OCI-LY7 (cell line): Measurements from ENCODE around the gene AFDN.

ENCODE experiments used
- EZH2phosphoT487 ChIP-seq: fragments of 200-600 bp; sonication (generic); IDR thresholded peaks from 2 replicates; pipeline ENCODE4 v1.6.1; 2018; ENCODE audit warnings: low read depth, borderline replicate concordance, mild to moderate bottlenecking, mixed run types, antibody characterized with exemption, low read length, moderate library complexity, mixed read lengths
- TF ChIP-seq, protein P1 (sequence below): fragments of 200-600 bp; sonication (generic); conservative IDR thresholded peaks from 2 replicates; pipeline ENCODE4 v1.5.1; 2014; ENCODE audit warnings: mild to moderate bottlenecking, antibody characterized with exemption, low read length, moderate library complexity, mixed read lengths

DNA sequence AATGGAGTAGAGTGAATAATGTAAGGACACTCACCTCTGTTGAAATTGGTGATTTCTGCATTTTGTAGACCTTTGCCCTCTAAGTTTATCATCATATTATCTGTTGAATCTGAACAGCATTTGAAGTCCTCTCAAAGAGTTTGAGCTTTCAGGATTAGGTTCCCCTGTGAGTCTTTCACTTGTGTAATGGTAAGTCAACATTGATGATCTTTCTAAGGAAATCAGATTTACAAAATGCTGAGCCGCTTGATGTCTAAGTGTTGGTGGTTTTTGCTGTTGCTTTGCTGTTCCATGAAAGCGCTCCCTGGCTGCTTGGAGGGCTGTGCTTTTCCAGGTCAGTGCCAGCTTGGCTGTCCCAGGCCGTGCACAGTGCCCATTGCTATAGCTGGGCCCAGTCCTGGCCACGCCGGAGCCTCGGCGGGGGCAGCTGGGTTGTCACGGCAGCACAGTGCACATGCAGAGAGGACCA is 136.9 kb downstream of the AFDN start:
- TF ChIP-seq, protein P1, sequence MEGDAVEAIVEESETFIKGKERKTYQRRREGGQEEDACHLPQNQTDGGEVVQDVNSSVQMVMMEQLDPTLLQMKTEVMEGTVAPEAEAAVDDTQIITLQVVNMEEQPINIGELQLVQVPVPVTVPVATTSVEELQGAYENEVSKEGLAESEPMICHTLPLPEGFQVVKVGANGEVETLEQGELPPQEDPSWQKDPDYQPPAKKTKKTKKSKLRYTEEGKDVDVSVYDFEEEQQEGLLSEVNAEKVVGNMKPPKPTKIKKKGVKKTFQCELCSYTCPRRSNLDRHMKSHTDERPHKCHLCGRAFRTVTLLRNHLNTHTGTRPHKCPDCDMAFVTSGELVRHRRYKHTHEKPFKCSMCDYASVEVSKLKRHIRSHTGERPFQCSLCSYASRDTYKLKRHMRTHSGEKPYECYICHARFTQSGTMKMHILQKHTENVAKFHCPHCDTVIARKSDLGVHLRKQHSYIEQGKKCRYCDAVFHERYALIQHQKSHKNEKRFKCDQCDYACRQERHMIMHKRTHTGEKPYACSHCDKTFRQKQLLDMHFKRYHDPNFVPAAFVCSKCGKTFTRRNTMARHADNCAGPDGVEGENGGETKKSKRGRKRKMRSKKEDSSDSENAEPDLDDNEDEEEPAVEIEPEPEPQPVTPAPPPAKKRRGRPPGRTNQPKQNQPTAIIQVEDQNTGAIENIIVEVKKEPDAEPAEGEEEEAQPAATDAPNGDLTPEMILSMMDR: no peak
- TF ChIP-seq EZH2phosphoT487: no peak
